RCC 7860 (cell line): ENCODE results near the gene SCAF8.
"Not testable (repeated sequence)": the region's sequence is repeated elsewhere in the genome, so short reads cannot be mapped to it uniquely, and the experiment has no call there.

ENCODE experiments used
- DNase-seq: peaks from one replicate; pipeline ENCODE4 v3.0.0-alpha.2; 2015; ENCODE audit warnings: low spot score
- FAIRE-seq: peaks from 2 replicates; lab custom pipeline; 2012; peaks lifted over from hg19 to GRCh38; lab: Jason Lieb, UNC

SCAF8 gene

GRCh38 chr6:154733626-154734382 is 588 bp downstream of the SCAF8 start:
- DNase-seq (peak; percentile 85), FAIRE-seq (peak; percentile 76)

GRCh38 chr6:154736618-154737259 is 3.5 kb downstream of the SCAF8 start:
- FAIRE-seq = no peak
- no peak for DNase-seq

GRCh38 chr6:154737424-154737823 is 4.2 kb downstream of the SCAF8 start:
- DNase-seq = no peak
- FAIRE-seq = no peak

- no peak for FAIRE-seq
Observed at GRCh38 chr6:154738551-154738961, 5.3 kb downstream of the SCAF8 start.

GRCh38 chr6:154740658-154741057 is 7.4 kb downstream of the SCAF8 start:
- no peak for DNase-seq
- FAIRE-seq = no peak

More at GRCh38 chr6:154738551-154738961, 5.3 kb downstream of the SCAF8 start:
- no peak for DNase-seq

- FAIRE-seq (no peak), DNase-seq (no peak)
Observed at GRCh38 chr6:154742891-154743290, 9.7 kb downstream of the SCAF8 start.

GRCh38 chr6:154744029-154744745 is 11.0 kb downstream of the SCAF8 start:
- DNase-seq, FAIRE-seq: not testable (repeated sequence)

GRCh38 chr6:154745243-154745642 is 12.0 kb downstream of the SCAF8 start:
- FAIRE-seq (no peak), DNase-seq (no peak)

GRCh38 chr6:154749341-154749740 is 16.1 kb downstream of the SCAF8 start:
- no peak for FAIRE-seq
- no peak for DNase-seq

- FAIRE-seq (no peak), DNase-seq (no peak)
Observed at GRCh38 chr6:154751011-154751800, 18.0 kb downstream of the SCAF8 start.

- no peak for DNase-seq
Observed at GRCh38 chr6:154752022-154752421, 18.8 kb downstream of the SCAF8 start.

GRCh38 chr6:154754152-154754551 is 20.9 kb downstream of the SCAF8 start:
- peak; percentile 23 for DNase-seq
- FAIRE-seq = peak; percentile 57

More at GRCh38 chr6:154752022-154752421, 18.8 kb downstream of the SCAF8 start:
- FAIRE-seq = no peak

GRCh38 chr6:154757352-154758050 is 24.3 kb downstream of the SCAF8 start:
- no peak for FAIRE-seq

GRCh38 chr6:154758125-154758524 is 24.9 kb downstream of the SCAF8 start:
- DNase-seq (no peak), FAIRE-seq (no peak)

More at GRCh38 chr6:154757352-154758050, 24.3 kb downstream of the SCAF8 start:
- DNase-seq = no peak

- no peak for FAIRE-seq
- DNase-seq = no peak
Observed at GRCh38 chr6:154763650-154764049, 30.4 kb downstream of the SCAF8 start.

GRCh38 chr6:154765273-154765672 is 32.1 kb downstream of the SCAF8 start:
- DNase-seq (no peak), FAIRE-seq (no peak)

GRCh38 chr6:154766288-154766687 is 33.1 kb downstream of the SCAF8 start:
- DNase-seq = no peak
- no peak for FAIRE-seq

- DNase-seq (no peak), FAIRE-seq (no peak)
Observed at GRCh38 chr6:154767003-154767723, 33.9 kb downstream of the SCAF8 start.

- FAIRE-seq (no peak), DNase-seq (no peak)
Observed at GRCh38 chr6:154768280-154768679, 35.1 kb downstream of the SCAF8 start.
